Liver (tissue), 9 donors: ENCODE data around the gene COPZ2. TPM values are rescaled to one million over a fixed set of nuclear protein-coding genes. Genes with fewer than 3 reads are reported as not detected.
"Not testable (repeated sequence)": the region's sequence is repeated elsewhere in the genome, so short reads cannot be mapped to it uniquely, and the experiment has no call there.

Experiments
- DNase-seq: peaks from one replicate; pipeline ENCODE4 v3.0.0-alpha.2; 2017; ENCODE audit warnings: low spot score
- H3K27ac ChIP-seq, 2 donors: one replicate each; pipeline ENCODE4 v1.7.0; 2013; ENCODE audit warnings: inconsistent platforms in 2 of 2, low read length in 2 of 2, control low read depth in 1 of 2, low read depth in 1 of 2, mild to moderate bottlenecking in 1 of 2
- H3K27me3 ChIP-seq, 4 donors: one replicate each; pipeline versions ENCODE4 v1.6.1 to v1.7.0; 2013; ENCODE audit warnings: low read length in 3 of 4, inconsistent platforms in 1 of 4, mild to moderate bottlenecking in 1 of 4, moderate library complexity in 1 of 4; ENCODE audit not compliant: control insufficient read depth in 4 of 4, insufficient read depth in 4 of 4
- H3K36me3 ChIP-seq, 4 donors: one replicate each; pipeline versions ENCODE4 v1.6.1 to v1.7.0; 2013; ENCODE audit warnings: low read length in 3 of 4, mild to moderate bottlenecking in 3 of 4, low read depth in 1 of 4, moderate library complexity in 1 of 4; ENCODE audit not compliant: control insufficient read depth in 4 of 4, insufficient read depth in 3 of 4
- H3K4me1 ChIP-seq, 4 donors: one replicate each; pipeline versions ENCODE4 v1.6.1 to v1.7.0; 2013; ENCODE audit warnings: low read length in 3 of 4, mild to moderate bottlenecking in 3 of 4, moderate library complexity in 1 of 4; ENCODE audit not compliant: control insufficient read depth in 4 of 4, insufficient read depth in 4 of 4
- H3K4me3 ChIP-seq, 3 donors: one replicate each; pipeline versions ENCODE4 v1.6.1 to v1.7.0; 2013; ENCODE audit warnings: low read length in 3 of 3, control low read depth in 1 of 3, low read depth in 1 of 3, mild to moderate bottlenecking in 1 of 3
- H3K9ac ChIP-seq, 2 donors: one replicate each; pipeline ENCODE4 v1.7.0; 2013; ENCODE audit warnings: low read length in 2 of 2, mild to moderate bottlenecking in 2 of 2, moderate library complexity in 2 of 2, control low read depth in 1 of 2, low read depth in 1 of 2
- H3K9me3 ChIP-seq, 4 donors: one replicate each; pipeline versions ENCODE4 v1.6.1 to v1.7.0; 2013; ENCODE audit warnings: low read length in 3 of 4; ENCODE audit not compliant: control insufficient read depth in 4 of 4
- EGR1 ChIP-seq, 2 donors: IDR thresholded peaks; 2 replicates each; pipeline ENCODE4 v1.6.1; 2016 to 2018; ENCODE audit warnings: antibody characterized with exemption in 2 of 2, low read depth in 2 of 2
- FOXA2 ChIP-seq: IDR thresholded peaks from 2 replicates; pipeline ENCODE4 v1.6.1; 2016; ENCODE audit warnings: antibody characterized with exemption
- GABPA ChIP-seq, 2 donors: IDR thresholded peaks in 1 of 2; conservative IDR thresholded peaks in 1 of 2; 2 replicates each; pipeline ENCODE4 v1.6.1; 2016; ENCODE audit warnings: antibody characterized with exemption in 2 of 2, mild to moderate bottlenecking in 1 of 2, moderate library complexity in 1 of 2
- HNF4A ChIP-seq, 2 donors: conservative IDR thresholded peaks; 2 replicates each; pipeline ENCODE4 v1.6.1; 2016; ENCODE audit warnings: antibody characterized with exemption in 2 of 2, mild to moderate bottlenecking in 2 of 2
- HNF4G ChIP-seq: IDR thresholded peaks from 2 replicates; pipeline ENCODE4 v1.6.1; 2016; ENCODE audit warnings: antibody characterized with exemption
- JUND ChIP-seq, 2 donors: IDR thresholded peaks; 2 replicates each; pipeline ENCODE4 v1.6.1; 2016; ENCODE audit warnings: antibody characterized with exemption in 2 of 2
- RAD21 ChIP-seq, 2 donors: IDR thresholded peaks; 2 replicates each; pipeline ENCODE4 v1.6.1; 2016; ENCODE audit warnings: antibody characterized with exemption in 2 of 2, mild to moderate bottlenecking in 2 of 2
- TAF1 ChIP-seq: conservative IDR thresholded peaks from 2 replicates; pipeline ENCODE4 v1.6.1; 2016; ENCODE audit warnings: antibody characterized with exemption, mild to moderate bottlenecking
- WGBS: extraction: QIAGEN DNeasy Blood & Tissue Kit; methylation state at CpG from one replicate; pipeline ENCODE4 v1.1.7; 2013; 5-methylcytosine and 5-hydroxymethylcytosine counted together
- polyA plus RNA-seq, 2 donors: library from polyadenylated mRNA; stranded (reverse) in 1 of 2; unstranded in 1 of 2; fragments of 200-250 nt in 1 of 2; fragments of >200 nt in 1 of 2; fragmentation: Nextera tagmentation in 1 of 2; extraction: Ambion mirVana in 1 of 2; gene quantifications; one replicate each; pipeline versions ENCODE4 v1.2.1 to v1.2.3, GENCODE V29; 2013 to 2015
- total RNA-seq, 2 donors: library from RNA; depleted of rRNA; stranded (reverse); fragments of >200 nt; gene quantifications; one replicate each; pipeline ENCODE4 v1.2.3, GENCODE V29; 2014
- TF ChIP-seq, protein P1 (sequence below): IDR thresholded peaks from 2 replicates; pipeline ENCODE4 v1.6.1; 2016; ENCODE audit warnings: antibody characterized with exemption
- TF ChIP-seq, protein P2 (sequence below): IDR thresholded peaks from 2 replicates; pipeline ENCODE4 v1.6.1; 2016; ENCODE audit warnings: antibody characterized with exemption, mild to moderate bottlenecking
- TF ChIP-seq, protein P3 (sequence below): fragments of 150-350 bp; IDR thresholded peaks from 2 replicates; pipeline ENCODE4 v1.5.1; 2017; ENCODE audit warnings: improper control_type of control experiment, low read depth, low read length; ENCODE audit not compliant: missing input control
- donor health status: healthy.
- donor health status: healthy.
- donor health status: healthy.
- donor health status: healthy.
- donor health status: healthy.

Gene COPZ2
- total and polyA plus RNA-seq, 4 donors: 2.6 to 38.1 (median 17.8) TPM

DNA sequence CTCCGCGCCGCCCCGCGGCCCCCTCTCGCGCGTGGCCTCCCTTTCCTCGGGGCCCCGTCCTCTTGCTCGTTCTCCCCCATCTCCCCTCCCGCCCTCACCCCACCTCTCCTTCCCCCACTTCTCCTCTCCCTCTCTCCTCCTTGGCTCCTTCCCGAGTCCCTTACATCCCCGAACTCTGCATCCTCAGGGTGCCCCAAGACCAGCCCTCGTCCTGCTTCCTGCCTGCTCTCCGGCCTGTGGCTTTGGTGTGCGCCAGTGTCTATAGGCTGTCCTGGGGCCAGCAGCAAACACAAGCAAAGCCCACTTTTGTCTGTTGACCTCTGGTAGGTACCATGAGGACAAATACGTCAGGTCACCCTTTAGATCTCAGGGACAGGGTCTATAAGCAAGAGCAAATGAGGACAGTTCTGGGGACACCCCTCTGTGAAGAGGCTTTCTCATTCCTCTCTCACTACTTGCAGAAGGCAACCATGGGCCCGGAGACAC lies 284 bp upstream of the COPZ2 start:
- no peaks in the 10 kb centered on the region for H3K36me3 ChIP-seq
- H3K4me1 ChIP-seq: peaks cover 0 to 12% (median 7%) of the 10 kb centered on the region in 4 donors
- no peak for DNase-seq
- WGBS: 13% methylated on average over 19 of the region's 19 CpGs
- H3K27me3 ChIP-seq: no peaks in the 10 kb centered on the region
- H3K9ac ChIP-seq: no peak overlapping the region
- no peaks in the 10 kb centered on the region for H3K9me3 ChIP-seq
- H3K4me3 ChIP-seq: peak overlapping the region in 1 of 3 donors; percentile 67
- TF ChIP-seq, protein P1, sequence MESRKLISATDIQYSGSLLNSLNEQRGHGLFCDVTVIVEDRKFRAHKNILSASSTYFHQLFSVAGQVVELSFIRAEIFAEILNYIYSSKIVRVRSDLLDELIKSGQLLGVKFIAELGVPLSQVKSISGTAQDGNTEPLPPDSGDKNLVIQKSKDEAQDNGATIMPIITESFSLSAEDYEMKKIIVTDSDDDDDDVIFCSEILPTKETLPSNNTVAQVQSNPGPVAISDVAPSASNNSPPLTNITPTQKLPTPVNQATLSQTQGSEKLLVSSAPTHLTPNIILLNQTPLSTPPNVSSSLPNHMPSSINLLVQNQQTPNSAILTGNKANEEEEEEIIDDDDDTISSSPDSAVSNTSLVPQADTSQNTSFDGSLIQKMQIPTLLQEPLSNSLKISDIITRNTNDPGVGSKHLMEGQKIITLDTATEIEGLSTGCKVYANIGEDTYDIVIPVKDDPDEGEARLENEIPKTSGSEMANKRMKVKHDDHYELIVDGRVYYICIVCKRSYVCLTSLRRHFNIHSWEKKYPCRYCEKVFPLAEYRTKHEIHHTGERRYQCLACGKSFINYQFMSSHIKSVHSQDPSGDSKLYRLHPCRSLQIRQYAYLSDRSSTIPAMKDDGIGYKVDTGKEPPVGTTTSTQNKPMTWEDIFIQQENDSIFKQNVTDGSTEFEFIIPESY: no peak
- no peak for TF ChIP-seq HNF4G
- no peak for TF ChIP-seq HNF4A (conservative IDR thresholded peaks at IDR 0.05)
- TF ChIP-seq EGR1 (IDR thresholded peaks at IDR 0.05; ENCODE audit: low read depth in 2 of 2): no peak
- no peak for TF ChIP-seq JUND (IDR thresholded peaks at IDR 0.05)
- TF ChIP-seq, protein P2, sequence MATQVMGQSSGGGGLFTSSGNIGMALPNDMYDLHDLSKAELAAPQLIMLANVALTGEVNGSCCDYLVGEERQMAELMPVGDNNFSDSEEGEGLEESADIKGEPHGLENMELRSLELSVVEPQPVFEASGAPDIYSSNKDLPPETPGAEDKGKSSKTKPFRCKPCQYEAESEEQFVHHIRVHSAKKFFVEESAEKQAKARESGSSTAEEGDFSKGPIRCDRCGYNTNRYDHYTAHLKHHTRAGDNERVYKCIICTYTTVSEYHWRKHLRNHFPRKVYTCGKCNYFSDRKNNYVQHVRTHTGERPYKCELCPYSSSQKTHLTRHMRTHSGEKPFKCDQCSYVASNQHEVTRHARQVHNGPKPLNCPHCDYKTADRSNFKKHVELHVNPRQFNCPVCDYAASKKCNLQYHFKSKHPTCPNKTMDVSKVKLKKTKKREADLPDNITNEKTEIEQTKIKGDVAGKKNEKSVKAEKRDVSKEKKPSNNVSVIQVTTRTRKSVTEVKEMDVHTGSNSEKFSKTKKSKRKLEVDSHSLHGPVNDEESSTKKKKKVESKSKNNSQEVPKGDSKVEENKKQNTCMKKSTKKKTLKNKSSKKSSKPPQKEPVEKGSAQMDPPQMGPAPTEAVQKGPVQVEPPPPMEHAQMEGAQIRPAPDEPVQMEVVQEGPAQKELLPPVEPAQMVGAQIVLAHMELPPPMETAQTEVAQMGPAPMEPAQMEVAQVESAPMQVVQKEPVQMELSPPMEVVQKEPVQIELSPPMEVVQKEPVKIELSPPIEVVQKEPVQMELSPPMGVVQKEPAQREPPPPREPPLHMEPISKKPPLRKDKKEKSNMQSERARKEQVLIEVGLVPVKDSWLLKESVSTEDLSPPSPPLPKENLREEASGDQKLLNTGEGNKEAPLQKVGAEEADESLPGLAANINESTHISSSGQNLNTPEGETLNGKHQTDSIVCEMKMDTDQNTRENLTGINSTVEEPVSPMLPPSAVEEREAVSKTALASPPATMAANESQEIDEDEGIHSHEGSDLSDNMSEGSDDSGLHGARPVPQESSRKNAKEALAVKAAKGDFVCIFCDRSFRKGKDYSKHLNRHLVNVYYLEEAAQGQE: no peak
- no peak overlapping the region for H3K27ac ChIP-seq

DNA sequence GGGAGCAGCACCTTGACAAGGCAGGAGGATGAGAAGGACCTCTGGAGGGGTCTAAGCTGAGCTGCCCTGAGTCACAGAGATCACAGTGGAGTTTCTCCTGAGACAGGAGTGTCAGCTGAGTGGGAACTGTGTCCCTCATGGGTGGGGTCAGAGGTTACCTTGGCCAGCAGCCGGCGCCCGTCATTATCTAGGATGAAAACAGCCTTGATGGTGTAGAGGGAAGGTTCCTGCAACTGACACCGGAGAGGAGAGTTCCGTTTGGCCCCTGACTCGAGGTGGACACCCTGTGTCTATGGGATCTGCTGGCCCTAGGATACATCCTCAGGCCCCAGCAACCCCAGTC lies 933 bp downstream of the COPZ2 start:
- Histone ChIP-seq H3K9ac (no peak overlapping the region), H3K27me3 (no peaks in the 10 kb centered on the region), H3K4me1 (peaks cover 0 to 12% (median 7%) of the 10 kb centered on the region in 4 donors), H3K9me3 (no peaks in the 10 kb centered on the region), H3K27ac (no peak overlapping the region), H3K36me3 (no peaks in the 10 kb centered on the region), H3K4me3 (peak overlapping the region in 2 of 3 donors; percentile 60 to 67)
- DNase-seq: no peak
- no peak for TF ChIP-seq GABPA (IDR thresholded peaks at IDR 0.05 in 1 of 2, conservative IDR thresholded peaks at IDR 0.05 in 1 of 2)
- TF ChIP-seq, protein P3, sequence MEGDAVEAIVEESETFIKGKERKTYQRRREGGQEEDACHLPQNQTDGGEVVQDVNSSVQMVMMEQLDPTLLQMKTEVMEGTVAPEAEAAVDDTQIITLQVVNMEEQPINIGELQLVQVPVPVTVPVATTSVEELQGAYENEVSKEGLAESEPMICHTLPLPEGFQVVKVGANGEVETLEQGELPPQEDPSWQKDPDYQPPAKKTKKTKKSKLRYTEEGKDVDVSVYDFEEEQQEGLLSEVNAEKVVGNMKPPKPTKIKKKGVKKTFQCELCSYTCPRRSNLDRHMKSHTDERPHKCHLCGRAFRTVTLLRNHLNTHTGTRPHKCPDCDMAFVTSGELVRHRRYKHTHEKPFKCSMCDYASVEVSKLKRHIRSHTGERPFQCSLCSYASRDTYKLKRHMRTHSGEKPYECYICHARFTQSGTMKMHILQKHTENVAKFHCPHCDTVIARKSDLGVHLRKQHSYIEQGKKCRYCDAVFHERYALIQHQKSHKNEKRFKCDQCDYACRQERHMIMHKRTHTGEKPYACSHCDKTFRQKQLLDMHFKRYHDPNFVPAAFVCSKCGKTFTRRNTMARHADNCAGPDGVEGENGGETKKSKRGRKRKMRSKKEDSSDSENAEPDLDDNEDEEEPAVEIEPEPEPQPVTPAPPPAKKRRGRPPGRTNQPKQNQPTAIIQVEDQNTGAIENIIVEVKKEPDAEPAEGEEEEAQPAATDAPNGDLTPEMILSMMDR: no peak
- no peak for TF ChIP-seq RAD21 (IDR thresholded peaks at IDR 0.05)
- TF ChIP-seq, protein P1: no peak
- TF ChIP-seq HNF4A (conservative IDR thresholded peaks at IDR 0.05): no peak
- no peak for TF ChIP-seq TAF1
- TF ChIP-seq FOXA2: no peak
- WGBS: 53% methylated on average over 6 of the region's 6 CpGs

DNA sequence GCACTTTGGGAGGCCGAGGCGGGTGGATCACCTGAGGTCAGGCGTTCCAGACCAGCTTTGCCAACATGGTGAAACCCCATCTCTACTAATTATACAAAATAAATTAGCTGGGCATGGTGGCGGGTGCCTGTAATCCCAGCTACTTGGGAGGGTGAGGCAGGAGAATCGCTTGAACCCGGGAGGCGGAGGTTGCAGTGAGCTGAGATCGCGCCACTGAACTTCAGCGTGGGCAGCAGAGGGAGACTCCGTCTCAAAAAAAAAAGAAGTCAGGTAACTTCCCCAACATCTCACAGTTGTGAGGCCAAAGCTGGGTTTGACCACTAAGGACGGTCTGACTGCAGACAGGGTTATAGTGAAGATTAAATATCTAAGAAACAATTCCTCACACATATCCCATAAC lies 2.9 kb downstream of the COPZ2 start:
- H3K4me1 ChIP-seq: peaks cover 0 to 12% (median 7%) of the 10 kb centered on the region in 4 donors
- H3K36me3 ChIP-seq, H3K9me3 ChIP-seq, H3K27ac ChIP-seq, DNase-seq, H3K9ac ChIP-seq, H3K4me3 ChIP-seq, H3K27me3 ChIP-seq: not testable (repeated sequence)
- WGBS: 92% methylated on average over 12 of the region's 12 CpGs
